HepG2 (cell line): Measurements from ENCODE around the gene ACAP1. TPM values are rescaled to one million over a fixed set of nuclear protein-coding genes. Genes with fewer than 3 reads are reported as not detected.

ENCODE experiments used
- ATF1 ChIP-seq: IDR thresholded peaks from 2 replicates; pipeline ENCODE4 v1.6.1; 2016; ENCODE audit warnings: mild to moderate bottlenecking, control low read depth
- BRD4 ChIP-seq: sonication (generic); formaldehyde crosslinking; IDR thresholded peaks from 2 replicates; pipeline ENCODE4 v1.4.0; 2020; ENCODE audit warnings: missing genetic modification reagents
- FOXC1 ChIP-seq: sonication (generic); formaldehyde crosslinking; IDR thresholded peaks from 2 replicates; pipeline ENCODE4 v1.8.0; 2022; ENCODE audit warnings: mild to moderate bottlenecking, missing genetic modification reagents, borderline replicate concordance
- GABPB1 ChIP-seq: IDR thresholded peaks from 2 replicates; pipeline ENCODE4 v1.6.1; 2016; ENCODE audit warnings: mild to moderate bottlenecking, missing genetic modification reagents, moderate library complexity, missing compliant biosample characterization
- HIVEP1 ChIP-seq: sonication (generic); formaldehyde crosslinking; IDR thresholded peaks from 2 replicates; pipeline ENCODE4 v1.4.0; 2020; ENCODE audit warnings: mild to moderate bottlenecking, missing genetic modification reagents
- KMT2B ChIP-seq: IDR thresholded peaks from 2 replicates; pipeline ENCODE4 v1.6.1; 2016; ENCODE audit warnings: missing genetic modification reagents, missing compliant biosample characterization
- NCOA2 ChIP-seq: sonication (generic); formaldehyde crosslinking; IDR thresholded peaks from 2 replicates; pipeline ENCODE4 v1.8.0; 2022; ENCODE audit warnings: inconsistent platforms
- NCOR1 ChIP-seq: fragments of 200-600 bp; sonication (generic); IDR thresholded peaks from 2 replicates; pipeline ENCODE4 v1.7.0; 2017; ENCODE audit warnings: antibody characterized with exemption, low read length, borderline replicate concordance
- NR2F1 ChIP-seq, 2 experiments: fragments of 450-650 bp in 1 of 2; formaldehyde crosslinking in 1 of 2; IDR thresholded peaks; 2 replicates each; pipeline versions ENCODE4 v1.5.0 to v1.6.1; 2016 to 2020; ENCODE audit warnings: mild to moderate bottlenecking in 1 of 2, missing compliant biosample characterization in 1 of 2, missing genetic modification reagents in 1 of 2, moderate library complexity in 1 of 2
- PAF1 ChIP-seq: IDR thresholded peaks from 2 replicates; pipeline ENCODE4 v1.6.1; 2016; ENCODE audit warnings: missing genetic modification reagents, missing compliant biosample characterization
- POLR2A ChIP-seq, 2 experiments: IDR thresholded peaks; 2 replicates each; pipeline ENCODE4 v1.6.1; 2011; ENCODE audit warnings: low read depth in 2 of 2, low read length in 2 of 2, mild to moderate bottlenecking in 1 of 2, moderate library complexity in 1 of 2; ENCODE audit not compliant: insufficient read depth in 1 of 2
- RBFOX2 ChIP-seq: fragments of 200-400 bp; formaldehyde crosslinking; IDR thresholded peaks from 2 replicates; pipeline ENCODE4 v1.6.1; 2017; ENCODE audit warnings: low read depth, mild to moderate bottlenecking, low read length
- RELA ChIP-seq: sonication (generic); formaldehyde crosslinking; IDR thresholded peaks from 2 replicates; pipeline ENCODE4 v1.4.0; 2020; ENCODE audit warnings: missing genetic modification reagents
- ZBTB7B ChIP-seq: sonication (generic); formaldehyde crosslinking; IDR thresholded peaks from 2 replicates; pipeline ENCODE4 v1.4.0; 2020; ENCODE audit warnings: missing genetic modification reagents
- ZKSCAN1 ChIP-seq: fragments of 150-350 bp; IDR thresholded peaks from 2 replicates; pipeline ENCODE4 v1.6.1; 2014; ENCODE audit warnings: low read length
- ZNF121 ChIP-seq: sonication (generic); formaldehyde crosslinking; IDR thresholded peaks from 2 replicates; pipeline ENCODE4 v1.5.0; 2020; ENCODE audit warnings: mild to moderate bottlenecking, missing genetic modification reagents
- ZNF260 ChIP-seq: sonication (generic); formaldehyde crosslinking; IDR thresholded peaks from 2 replicates; pipeline ENCODE4 v1.4.0; 2020; ENCODE audit warnings: missing genetic modification reagents, low read depth, mild to moderate bottlenecking, borderline replicate concordance
- ZNF292 ChIP-seq: sonication (generic); formaldehyde crosslinking; IDR thresholded peaks from 2 replicates; pipeline ENCODE4 v1.8.1; 2022; ENCODE audit warnings: mild to moderate bottlenecking, low read depth, missing genetic modification reagents, borderline replicate concordance
- ZNF432 ChIP-seq: sonication (generic); formaldehyde crosslinking; IDR thresholded peaks from 2 replicates; pipeline ENCODE4 v1.5.0; 2020; ENCODE audit warnings: missing genetic modification reagents, mild to moderate bottlenecking, borderline replicate concordance
- ZNF670 ChIP-seq: sonication (generic); formaldehyde crosslinking; IDR thresholded peaks from 2 replicates; pipeline ENCODE4 v1.8.0; 2022; ENCODE audit warnings: mild to moderate bottlenecking, missing genetic modification reagents, borderline replicate concordance
- ZNF777 ChIP-seq: sonication (generic); formaldehyde crosslinking; IDR thresholded peaks from 2 replicates; pipeline ENCODE4 v1.4.0; 2020; ENCODE audit warnings: missing genetic modification reagents
- ZNF780A ChIP-seq: sonication (generic); formaldehyde crosslinking; IDR thresholded peaks from 2 replicates; pipeline ENCODE4 v1.8.0; 2022; ENCODE audit warnings: mild to moderate bottlenecking, missing genetic modification reagents, moderate library complexity
- ZNF784 ChIP-seq: sonication (generic); formaldehyde crosslinking; IDR thresholded peaks from 2 replicates; pipeline ENCODE4 v1.5.1; 2020; ENCODE audit warnings: missing genetic modification reagents, mild to moderate bottlenecking, borderline replicate concordance
- ZNF839 ChIP-seq: sonication (generic); formaldehyde crosslinking; IDR thresholded peaks from 2 replicates; pipeline ENCODE4 v1.4.0; 2020; ENCODE audit warnings: missing genetic modification reagents, mild to moderate bottlenecking, borderline replicate concordance
- polyA plus RNA-seq, 8 experiments: library from polyadenylated mRNA; depleted of rRNA in 3 of 8; stranded (reverse) in 7 of 8; unstranded in 1 of 8; fragments of >200 nt; fragmentation: Illumina TruSeq in 4 of 8; extraction: Trizol in 4 of 8; gene quantifications; 2 replicates each; pipeline versions ENCODE4 v1.2.1 to v1.2.3, GENCODE V29; 2011 to 2016; ENCODE audit warnings: low read depth in 4 of 8, missing spikeins in 1 of 8, mixed read lengths in 1 of 8; ENCODE audit not compliant: insufficient read depth in 1 of 8
- total RNA-seq, 5 experiments: library from RNA; depleted of rRNA; stranded (reverse); fragments of >200 nt; fragmentation: Illumina TruSeq; extraction: Trizol; gene quantifications; 2 replicates each; pipeline ENCODE4 v1.2.3, GENCODE V29; 2016; ENCODE audit warnings: low read depth in 1 of 5
- TF ChIP-seq, protein P1 (sequence below): sonication (generic); formaldehyde crosslinking; IDR thresholded peaks from 2 replicates; pipeline ENCODE4 v1.8.0; 2022; ENCODE audit warnings: mild to moderate bottlenecking, missing genetic modification reagents; ENCODE audit not compliant: insufficient replicate concordance
- TF ChIP-seq, protein P2 (sequence below): sonication (generic); formaldehyde crosslinking; IDR thresholded peaks from 2 replicates; pipeline ENCODE4 v1.5.1; 2020; ENCODE audit warnings: mild to moderate bottlenecking, moderate library complexity, missing genetic modification reagents
- TF ChIP-seq, protein P3 (sequence below): sonication (generic); formaldehyde crosslinking; IDR thresholded peaks from 2 replicates; pipeline ENCODE4 v1.8.1; 2023; ENCODE audit warnings: missing genetic modification reagents, inconsistent platforms, borderline replicate concordance

Gene ACAP1
- total and polyA plus RNA-seq, 2 of the 13 experiments (the other 11 are each of a cell fraction or from before 2014, with no cell fraction given), result 1.3 to 2.5 TPM

DNA sequence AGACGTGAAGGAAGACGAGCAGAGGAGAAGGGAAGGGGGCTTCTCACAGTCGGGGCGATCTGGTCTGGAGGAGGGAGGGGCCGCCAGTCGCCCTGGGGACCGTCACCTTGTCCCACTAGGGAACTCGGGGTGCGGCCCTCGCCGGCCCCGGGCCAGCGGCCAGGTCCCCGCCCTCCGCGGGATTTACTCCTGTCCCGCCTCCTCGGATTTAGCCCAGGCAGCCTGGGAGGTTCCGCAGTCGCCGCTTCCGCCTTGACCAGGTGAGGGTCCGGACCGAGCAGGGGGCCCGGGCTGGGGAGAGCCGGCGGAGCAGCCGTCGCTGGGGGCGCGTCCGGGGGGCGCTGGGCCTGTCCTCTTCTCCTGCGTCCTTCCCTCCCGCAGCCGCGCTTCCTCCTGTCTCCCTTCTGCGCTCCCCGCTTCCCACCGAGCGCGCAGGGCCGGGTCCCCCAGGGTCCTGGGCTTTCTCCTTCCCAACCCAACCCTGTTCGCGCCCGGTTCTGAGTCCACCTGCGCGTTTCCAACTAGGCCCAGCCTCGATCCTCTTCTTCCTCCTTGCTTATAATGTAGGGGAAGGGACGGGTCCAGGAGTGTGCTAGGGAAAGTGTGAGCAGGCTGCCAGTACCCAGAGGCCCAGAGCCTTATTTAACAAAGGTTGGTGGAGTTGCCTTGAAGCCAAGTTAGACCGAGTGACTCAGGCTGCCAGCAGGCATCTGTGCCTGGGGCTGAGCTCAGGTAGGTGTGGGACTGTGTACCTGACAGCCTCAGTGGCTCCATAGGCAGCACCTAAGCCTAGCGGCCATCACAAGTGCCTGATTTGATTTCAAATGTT, 44.7 kb downstream of the ACAP1 start, which contains the start of gene TNK1 (continued):
- TF ChIP-seq ZNF777 (CRISPR knock-in tag) (peak; percentile 69), GABPB1 (CRISPR knock-in tag) (peak; percentile 81), NCOA2 (CRISPR knock-in tag) (no peak), NR2F1 (CRISPR knock-in tag; IDR thresholded peaks at IDR 0.05) (no peak), PAF1 (CRISPR knock-in tag) (no peak), RBFOX2 (peak; percentile 74), ZNF839 (CRISPR knock-in tag) (no peak), ZNF121 (CRISPR knock-in tag) (no peak), ATF1 (CRISPR knock-in tag) (no peak), ZNF780A (CRISPR knock-in tag) (no peak), RELA (CRISPR knock-in tag) (no peak), HIVEP1 (CRISPR knock-in tag) (no peak), NCOR1 (no peak), FOXC1 (CRISPR knock-in tag) (peak; percentile 91), KMT2B (CRISPR knock-in tag) (no peak), ZNF784 (CRISPR knock-in tag) (no peak), ZNF292 (CRISPR knock-in tag) (no peak), POLR2A (IDR thresholded peaks at IDR 0.05; ENCODE audit: insufficient read depth in 1 of 2, low read depth in 2 of 2, low read length in 2 of 2) (peak in 1 of 2 experiments; percentile 80; a peak in 2 of 4 replicates), ZBTB7B (CRISPR knock-in tag) (no peak), BRD4 (CRISPR knock-in tag) (0 out of 2 replicates have a peak, but pooled peaks have one; percentile 47), ZKSCAN1 (no peak), ZNF670 (CRISPR knock-in tag) (no peak), ZNF432 (CRISPR knock-in tag) (no peak), ZNF260 (CRISPR knock-in tag) (no peak)
- TF ChIP-seq, protein P1, sequence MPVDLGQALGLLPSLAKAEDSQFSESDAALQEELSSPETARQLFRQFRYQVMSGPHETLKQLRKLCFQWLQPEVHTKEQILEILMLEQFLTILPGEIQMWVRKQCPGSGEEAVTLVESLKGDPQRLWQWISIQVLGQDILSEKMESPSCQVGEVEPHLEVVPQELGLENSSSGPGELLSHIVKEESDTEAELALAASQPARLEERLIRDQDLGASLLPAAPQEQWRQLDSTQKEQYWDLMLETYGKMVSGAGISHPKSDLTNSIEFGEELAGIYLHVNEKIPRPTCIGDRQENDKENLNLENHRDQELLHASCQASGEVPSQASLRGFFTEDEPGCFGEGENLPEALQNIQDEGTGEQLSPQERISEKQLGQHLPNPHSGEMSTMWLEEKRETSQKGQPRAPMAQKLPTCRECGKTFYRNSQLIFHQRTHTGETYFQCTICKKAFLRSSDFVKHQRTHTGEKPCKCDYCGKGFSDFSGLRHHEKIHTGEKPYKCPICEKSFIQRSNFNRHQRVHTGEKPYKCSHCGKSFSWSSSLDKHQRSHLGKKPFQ (CRISPR knock-in tag), result no peak
- TF ChIP-seq, protein P2, sequence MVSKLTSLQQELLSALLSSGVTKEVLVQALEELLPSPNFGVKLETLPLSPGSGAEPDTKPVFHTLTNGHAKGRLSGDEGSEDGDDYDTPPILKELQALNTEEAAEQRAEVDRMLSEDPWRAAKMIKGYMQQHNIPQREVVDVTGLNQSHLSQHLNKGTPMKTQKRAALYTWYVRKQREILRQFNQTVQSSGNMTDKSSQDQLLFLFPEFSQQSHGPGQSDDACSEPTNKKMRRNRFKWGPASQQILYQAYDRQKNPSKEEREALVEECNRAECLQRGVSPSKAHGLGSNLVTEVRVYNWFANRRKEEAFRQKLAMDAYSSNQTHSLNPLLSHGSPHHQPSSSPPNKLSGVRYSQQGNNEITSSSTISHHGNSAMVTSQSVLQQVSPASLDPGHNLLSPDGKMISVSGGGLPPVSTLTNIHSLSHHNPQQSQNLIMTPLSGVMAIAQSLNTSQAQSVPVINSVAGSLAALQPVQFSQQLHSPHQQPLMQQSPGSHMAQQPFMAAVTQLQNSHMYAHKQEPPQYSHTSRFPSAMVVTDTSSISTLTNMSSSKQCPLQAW, result no peak
- TF ChIP-seq, protein P3, sequence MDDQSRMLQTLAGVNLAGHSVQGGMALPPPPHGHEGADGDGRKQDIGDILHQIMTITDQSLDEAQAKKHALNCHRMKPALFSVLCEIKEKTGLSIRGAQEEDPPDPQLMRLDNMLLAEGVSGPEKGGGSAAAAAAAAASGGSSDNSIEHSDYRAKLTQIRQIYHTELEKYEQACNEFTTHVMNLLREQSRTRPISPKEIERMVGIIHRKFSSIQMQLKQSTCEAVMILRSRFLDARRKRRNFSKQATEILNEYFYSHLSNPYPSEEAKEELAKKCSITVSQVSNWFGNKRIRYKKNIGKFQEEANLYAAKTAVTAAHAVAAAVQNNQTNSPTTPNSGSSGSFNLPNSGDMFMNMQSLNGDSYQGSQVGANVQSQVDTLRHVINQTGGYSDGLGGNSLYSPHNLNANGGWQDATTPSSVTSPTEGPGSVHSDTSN (CRISPR knock-in tag), result no peak
